ENCODE data around the gene IGSF9.

The IGSF9 gene

GRCh38 chr1:159938905-159939677 is 6.3 kb downstream of the IGSF9 start:
- Histone ChIP-seq H3K4me3 (ENCODE audit: low read depth, low read length) (no peak overlapping the region), H3K36me3 (ENCODE audit: control insufficient read depth, insufficient read depth, low read length) (peaks cover 5% of the 10 kb centered on the region), H3K27me3 (ENCODE audit: control insufficient read depth, insufficient read depth, low read length) (no peaks in the 10 kb centered on the region), H3K27ac (ENCODE audit: low read depth, low read length) (no peak overlapping the region), H3K4me1 (ENCODE audit: control insufficient read depth, insufficient read depth, low read length) (peaks cover 34% of the 10 kb centered on the region), H3K9me3 (ENCODE audit: control insufficient read depth, insufficient read depth, low read depth, low read length) (no peaks in the 10 kb centered on the region), H3K9ac (ENCODE audit: low read length) (no peak overlapping the region)

- H3K4me1 ChIP-seq (ENCODE audit: control insufficient read depth, insufficient read depth, low read length), result peaks cover 34% of the 10 kb centered on the region
- no peaks in the 10 kb centered on the region for H3K27me3 ChIP-seq (ENCODE audit: control insufficient read depth, insufficient read depth, low read length)
- H3K9me3 ChIP-seq (ENCODE audit: control insufficient read depth, insufficient read depth, low read depth, low read length), result no peaks in the 10 kb centered on the region
- no peak overlapping the region for H3K27ac ChIP-seq (ENCODE audit: low read depth, low read length)
- H3K9ac ChIP-seq (ENCODE audit: low read length), result no peak overlapping the region
- peaks cover 5% of the 10 kb centered on the region for H3K36me3 ChIP-seq (ENCODE audit: control insufficient read depth, insufficient read depth, low read length)
- no peak overlapping the region for H3K4me3 ChIP-seq (ENCODE audit: low read depth, low read length)
Measured at GRCh38 chr1:159938211-159938852, 7.1 kb downstream of the IGSF9 start.

GRCh38 chr1:159937054-159937750 is 8.2 kb downstream of the IGSF9 start:
- Histone ChIP-seq H3K4me1 (ENCODE audit: control insufficient read depth, insufficient read depth, low read length) (peaks cover 33% of the 10 kb centered on the region), H3K9me3 (ENCODE audit: control insufficient read depth, insufficient read depth, low read depth, low read length) (no peaks in the 10 kb centered on the region), H3K27ac (ENCODE audit: low read depth, low read length) (no peak overlapping the region), H3K4me3 (ENCODE audit: low read depth, low read length) (no peak overlapping the region), H3K27me3 (ENCODE audit: control insufficient read depth, insufficient read depth, low read length) (no peaks in the 10 kb centered on the region), H3K36me3 (ENCODE audit: control insufficient read depth, insufficient read depth, low read length) (peaks cover 5% of the 10 kb centered on the region), H3K9ac (ENCODE audit: low read length) (no peak overlapping the region)

- H3K4me1 ChIP-seq (ENCODE audit: control insufficient read depth, insufficient read depth, low read length), result peaks cover 25% of the 10 kb centered on the region
Measured at GRCh38 chr1:159936273-159936904, 9.0 kb downstream of the IGSF9 start.

GRCh38 chr1:159935719-159936272 is 9.6 kb downstream of the IGSF9 start:
- H3K9ac ChIP-seq (ENCODE audit: low read length), result no peak overlapping the region
- H3K9me3 ChIP-seq (ENCODE audit: control insufficient read depth, insufficient read depth, low read depth, low read length), result no peaks in the 10 kb centered on the region
- H3K36me3 ChIP-seq (ENCODE audit: control insufficient read depth, insufficient read depth, low read length), result peaks cover 5% of the 10 kb centered on the region
- H3K4me1 ChIP-seq (ENCODE audit: control insufficient read depth, insufficient read depth, low read length), result peaks cover 21% of the 10 kb centered on the region
- no peak overlapping the region for H3K4me3 ChIP-seq (ENCODE audit: low read depth, low read length)
- H3K27me3 ChIP-seq (ENCODE audit: control insufficient read depth, insufficient read depth, low read length), result no peaks in the 10 kb centered on the region
- no peak overlapping the region for H3K27ac ChIP-seq (ENCODE audit: low read depth, low read length)

More at GRCh38 chr1:159936273-159936904, 9.0 kb downstream of the IGSF9 start:
- Histone ChIP-seq H3K4me3 (ENCODE audit: low read depth, low read length) (no peak overlapping the region), H3K9me3 (ENCODE audit: control insufficient read depth, insufficient read depth, low read depth, low read length) (no peaks in the 10 kb centered on the region), H3K9ac (ENCODE audit: low read length) (no peak overlapping the region), H3K27ac (ENCODE audit: low read depth, low read length) (no peak overlapping the region), H3K27me3 (ENCODE audit: control insufficient read depth, insufficient read depth, low read length) (no peaks in the 10 kb centered on the region), H3K36me3 (ENCODE audit: control insufficient read depth, insufficient read depth, low read length) (peaks cover 5% of the 10 kb centered on the region)

GRCh38 chr1:159935305-159935704 is 10.1 kb downstream of the IGSF9 start:
- Histone ChIP-seq H3K4me3 (ENCODE audit: low read depth, low read length) (no peak overlapping the region), H3K9me3 (ENCODE audit: control insufficient read depth, insufficient read depth, low read depth, low read length) (no peaks in the 10 kb centered on the region), H3K36me3 (ENCODE audit: control insufficient read depth, insufficient read depth, low read length) (peaks cover 5% of the 10 kb centered on the region), H3K9ac (ENCODE audit: low read length) (no peak overlapping the region), H3K4me1 (ENCODE audit: control insufficient read depth, insufficient read depth, low read length) (peaks cover 23% of the 10 kb centered on the region), H3K27ac (ENCODE audit: low read depth, low read length) (no peak overlapping the region), H3K27me3 (ENCODE audit: control insufficient read depth, insufficient read depth, low read length) (no peaks in the 10 kb centered on the region)

GRCh38 chr1:159934136-159935039 is 11.0 kb downstream of the IGSF9 start:
- Histone ChIP-seq H3K36me3 (ENCODE audit: control insufficient read depth, insufficient read depth, low read length) (peaks cover 5% of the 10 kb centered on the region), H3K4me3 (ENCODE audit: low read depth, low read length) (no peak overlapping the region), H3K27me3 (ENCODE audit: control insufficient read depth, insufficient read depth, low read length) (no peaks in the 10 kb centered on the region), H3K27ac (ENCODE audit: low read depth, low read length) (no peak overlapping the region), H3K9ac (ENCODE audit: low read length) (no peak overlapping the region), H3K9me3 (ENCODE audit: control insufficient read depth, insufficient read depth, low read depth, low read length) (no peaks in the 10 kb centered on the region), H3K4me1 (ENCODE audit: control insufficient read depth, insufficient read depth, low read length) (peaks cover 30% of the 10 kb centered on the region)

- Histone ChIP-seq H3K9me3 (ENCODE audit: control insufficient read depth, insufficient read depth, low read depth, low read length) (no peaks in the 10 kb centered on the region), H3K27me3 (ENCODE audit: control insufficient read depth, insufficient read depth, low read length) (no peaks in the 10 kb centered on the region), H3K27ac (ENCODE audit: low read depth, low read length) (no peak overlapping the region), H3K36me3 (ENCODE audit: control insufficient read depth, insufficient read depth, low read length) (peaks cover 5% of the 10 kb centered on the region), H3K4me1 (ENCODE audit: control insufficient read depth, insufficient read depth, low read length) (peaks cover 35% of the 10 kb centered on the region), H3K9ac (ENCODE audit: low read length) (no peak overlapping the region), H3K4me3 (ENCODE audit: low read depth, low read length) (no peak overlapping the region)
Measured at GRCh38 chr1:159933347-159933746, 12.1 kb downstream of the IGSF9 start.

- Histone ChIP-seq H3K9ac (ENCODE audit: low read length) (no peak overlapping the region), H3K27ac (ENCODE audit: low read depth, low read length) (no peak overlapping the region), H3K36me3 (ENCODE audit: control insufficient read depth, insufficient read depth, low read length) (peaks cover 8% of the 10 kb centered on the region), H3K4me3 (ENCODE audit: low read depth, low read length) (no peak overlapping the region), H3K9me3 (ENCODE audit: control insufficient read depth, insufficient read depth, low read depth, low read length) (no peaks in the 10 kb centered on the region), H3K27me3 (ENCODE audit: control insufficient read depth, insufficient read depth, low read length) (no peaks in the 10 kb centered on the region), H3K4me1 (ENCODE audit: control insufficient read depth, insufficient read depth, low read length) (peaks cover 30% of the 10 kb centered on the region)
Measured at GRCh38 chr1:159932296-159933285, 12.8 kb downstream of the IGSF9 start.

Measured in HUES6 (cell line).